ENCODE results near the gene CDC42EP4.

- TF ChIP-seq CTCF (IDR thresholded peaks at IDR 0.05) (no peak), POLR2A (IDR thresholded peaks at IDR 0.05) (no peak), POLR2AphosphoS5 (IDR thresholded peaks at IDR 0.05) (no peak)
Measured at GRCh38 chr17:73320601-73321264, 8.9 kb upstream of the CDC42EP4 start.
